Loucy (cell line): Measurements from ENCODE around the gene SHISAL1.

Experiments used
- H2AFZ ChIP-seq: fragments of 200-600 bp; sonication (generic); 2 replicates; pipeline ENCODE4 v1.6.0; 2016; ENCODE audit warnings: antibody characterized with exemption, mild to moderate bottlenecking, low read length, moderate library complexity
- H3F3A ChIP-seq: fragments of 200-600 bp; 2 replicates; pipeline ENCODE4 v1.6.0; 2016; ENCODE audit warnings: antibody characterized with exemption, low read depth, mild to moderate bottlenecking
- H3K27me3 ChIP-seq: fragments of 200-600 bp; sonication (generic); 2 replicates; pipeline ENCODE4 v1.6.1; 2014; ENCODE audit warnings: low read length, mild to moderate bottlenecking; ENCODE audit not compliant: insufficient read depth, poor library complexity, severe bottlenecking
- H3K36me3 ChIP-seq: fragments of 200-600 bp; sonication (generic); 2 replicates; pipeline ENCODE4 v1.6.1; 2016; ENCODE audit warnings: low read length; ENCODE audit not compliant: insufficient read depth
- H3K4me1 ChIP-seq: fragments of 200-600 bp; sonication (generic); 2 replicates; pipeline ENCODE4 v1.5.1; 2014; ENCODE audit warnings: low read length, mild to moderate bottlenecking; ENCODE audit not compliant: insufficient read depth, poor library complexity, severe bottlenecking
- H3K4me2 ChIP-seq: fragments of 200-600 bp; sonication (generic); 2 replicates; pipeline ENCODE4 v1.6.0; 2014; ENCODE audit warnings: antibody characterized with exemption, low read length, low read depth, mild to moderate bottlenecking; ENCODE audit not compliant: poor library complexity, severe bottlenecking
- H3K4me3 ChIP-seq: fragments of 200-600 bp; sonication (generic); 2 replicates; pipeline ENCODE4 v1.5.1; 2014; ENCODE audit warnings: low read length, mild to moderate bottlenecking, mixed read lengths; ENCODE audit not compliant: poor library complexity, severe bottlenecking
- H3K79me2 ChIP-seq: fragments of 200-600 bp; sonication (generic); 2 replicates; pipeline ENCODE4 v1.6.1; 2014; ENCODE audit warnings: low read length; ENCODE audit not compliant: insufficient read depth
- H3K9ac ChIP-seq: fragments of 200-600 bp; sonication (generic); 2 replicates; pipeline ENCODE4 v1.6.0; 2014; ENCODE audit warnings: mild to moderate bottlenecking, low read depth, low read length, moderate library complexity; ENCODE audit not compliant: poor library complexity, severe bottlenecking
- H3K9me2 ChIP-seq: fragments of 200-600 bp; sonication (generic); replicated peaks from 2 replicates; pipeline ENCODE4 v1.6.1; 2016; ENCODE audit warnings: low read depth, low read length, mixed read lengths
- H3K9me3 ChIP-seq: fragments of 200-600 bp; sonication (generic); 2 replicates; pipeline ENCODE4 v1.6.1; 2014; ENCODE audit warnings: mild to moderate bottlenecking, antibody characterized with exemption, low read length, low read depth; ENCODE audit not compliant: insufficient read depth
- H4K20me1 ChIP-seq: fragments of 200-600 bp; sonication (generic); 2 replicates; pipeline ENCODE4 v1.6.0; 2014; ENCODE audit warnings: antibody characterized with exemption, low read length, mild to moderate bottlenecking; ENCODE audit not compliant: insufficient read depth, poor library complexity, severe bottlenecking
- EZH2phosphoT487 ChIP-seq: fragments of 200-600 bp; IDR thresholded peaks from 2 replicates; pipeline ENCODE4 v1.6.1; 2018; ENCODE audit warnings: antibody characterized with exemption, mild to moderate bottlenecking, moderate library complexity, borderline replicate concordance
- TF ChIP-seq, protein P1 (sequence below): fragments of 200-600 bp; sonication (generic); conservative IDR thresholded peaks from 2 replicates; pipeline ENCODE4 v1.5.1; 2014; ENCODE audit warnings: mild to moderate bottlenecking, antibody characterized with exemption, low read length

The SHISAL1 gene

DNA sequence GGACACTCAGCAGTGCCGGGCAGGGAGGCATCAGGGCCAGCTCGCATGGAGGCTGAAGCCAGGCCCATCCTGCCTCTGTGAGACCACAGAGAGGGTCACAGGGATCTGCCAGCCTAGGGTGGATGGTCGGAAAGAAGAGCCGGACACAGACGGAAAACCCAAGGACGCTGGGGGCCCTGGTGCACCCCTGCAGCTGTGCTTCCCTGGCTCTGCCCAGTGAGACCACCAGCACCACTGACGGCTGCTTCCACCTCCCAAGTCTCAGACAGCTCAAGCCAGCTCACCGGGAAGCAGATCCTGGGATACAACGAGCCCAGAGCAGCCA lies 42.2 kb downstream of the SHISAL1 start:
- no peaks in the 10 kb centered on the region for H3K27me3 ChIP-seq
- H3K79me2 ChIP-seq, result no peaks in the 10 kb centered on the region
- H3K9ac ChIP-seq, result no peak overlapping the region
- no peaks in the 10 kb centered on the region for H3K9me3 ChIP-seq
- H3K4me1 ChIP-seq, result no peaks in the 10 kb centered on the region
- TF ChIP-seq, protein P1, sequence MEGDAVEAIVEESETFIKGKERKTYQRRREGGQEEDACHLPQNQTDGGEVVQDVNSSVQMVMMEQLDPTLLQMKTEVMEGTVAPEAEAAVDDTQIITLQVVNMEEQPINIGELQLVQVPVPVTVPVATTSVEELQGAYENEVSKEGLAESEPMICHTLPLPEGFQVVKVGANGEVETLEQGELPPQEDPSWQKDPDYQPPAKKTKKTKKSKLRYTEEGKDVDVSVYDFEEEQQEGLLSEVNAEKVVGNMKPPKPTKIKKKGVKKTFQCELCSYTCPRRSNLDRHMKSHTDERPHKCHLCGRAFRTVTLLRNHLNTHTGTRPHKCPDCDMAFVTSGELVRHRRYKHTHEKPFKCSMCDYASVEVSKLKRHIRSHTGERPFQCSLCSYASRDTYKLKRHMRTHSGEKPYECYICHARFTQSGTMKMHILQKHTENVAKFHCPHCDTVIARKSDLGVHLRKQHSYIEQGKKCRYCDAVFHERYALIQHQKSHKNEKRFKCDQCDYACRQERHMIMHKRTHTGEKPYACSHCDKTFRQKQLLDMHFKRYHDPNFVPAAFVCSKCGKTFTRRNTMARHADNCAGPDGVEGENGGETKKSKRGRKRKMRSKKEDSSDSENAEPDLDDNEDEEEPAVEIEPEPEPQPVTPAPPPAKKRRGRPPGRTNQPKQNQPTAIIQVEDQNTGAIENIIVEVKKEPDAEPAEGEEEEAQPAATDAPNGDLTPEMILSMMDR, result no peak
- TF ChIP-seq EZH2phosphoT487, result no peak
- H3F3A ChIP-seq, result no peaks in the 10 kb centered on the region
- H3K36me3 ChIP-seq, result no peaks in the 10 kb centered on the region
- H3K9me2 ChIP-seq, result no peaks in the 10 kb centered on the region
- H3K4me3 ChIP-seq, result no peak overlapping the region
- H4K20me1 ChIP-seq, result no peaks in the 10 kb centered on the region
- H2AFZ ChIP-seq, result no peak overlapping the region
- H3K4me2 ChIP-seq, result no peak overlapping the region

DNA sequence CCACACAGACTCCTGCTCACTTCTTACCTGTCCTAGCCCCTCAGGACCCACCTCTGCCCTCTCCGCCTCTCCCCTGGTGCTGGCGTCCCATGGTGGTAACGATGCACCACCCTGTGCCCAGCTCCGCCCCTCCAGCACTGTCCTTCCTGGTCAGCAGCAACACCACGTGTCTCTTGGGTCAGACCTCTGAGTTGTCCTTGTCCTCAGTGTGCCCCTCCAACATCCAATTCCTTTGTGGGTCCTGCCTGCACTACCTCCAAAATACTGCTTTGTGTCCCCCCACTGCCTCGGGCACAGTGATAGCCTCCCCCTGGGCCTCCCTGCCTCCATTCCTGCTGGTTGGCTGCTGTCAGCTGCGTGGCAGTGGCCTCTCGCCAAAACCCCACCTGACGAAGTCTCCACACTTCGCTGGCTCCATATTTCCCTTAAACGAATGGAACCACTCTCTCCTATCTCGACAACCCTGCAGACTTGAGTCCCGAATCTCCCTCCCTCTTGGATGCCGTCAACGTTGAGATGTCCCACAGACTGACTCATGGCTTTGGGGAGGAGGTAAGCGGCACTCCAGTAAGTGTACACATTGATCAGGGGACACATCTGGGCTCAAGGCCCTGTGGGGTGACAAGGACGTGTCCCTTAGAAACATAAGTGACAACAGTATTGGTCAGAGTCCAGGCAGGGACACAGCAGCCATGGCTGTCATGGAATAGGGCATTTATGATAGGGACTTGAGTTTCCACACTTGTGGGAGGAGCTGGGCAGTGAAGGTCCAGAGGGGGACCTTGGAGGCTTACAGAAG lies 42.8 kb downstream of the SHISAL1 start:
- Histone ChIP-seq H3K9me2 (no peaks in the 10 kb centered on the region), H3K9me3 (no peaks in the 10 kb centered on the region), H3K79me2 (no peaks in the 10 kb centered on the region), H2AFZ (no peak overlapping the region), H4K20me1 (no peaks in the 10 kb centered on the region), H3K4me1 (no peaks in the 10 kb centered on the region), H3K4me2 (no peak overlapping the region), H3K9ac (no peak overlapping the region), H3K27me3 (no peaks in the 10 kb centered on the region), H3F3A (no peaks in the 10 kb centered on the region), H3K4me3 (no peak overlapping the region), H3K36me3 (no peaks in the 10 kb centered on the region)
- no peak for TF ChIP-seq EZH2phosphoT487
- TF ChIP-seq, protein P1, result no peak

DNA sequence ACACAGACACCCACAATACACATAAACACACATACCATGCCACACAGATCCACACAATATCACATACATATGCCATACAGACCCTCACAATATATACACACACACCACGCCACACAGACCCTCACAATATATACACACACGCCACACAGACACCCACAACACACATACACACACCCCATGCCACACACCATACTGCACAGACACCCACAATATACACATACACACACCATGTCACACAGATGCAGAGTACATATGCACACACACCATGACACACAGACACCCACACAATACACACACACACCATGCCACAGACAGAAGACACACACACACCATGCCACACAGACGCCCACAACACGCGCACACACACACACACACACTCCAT lies 43.6 kb downstream of the SHISAL1 start:
- Histone ChIP-seq H3K4me3 (no peak overlapping the region), H3K9me3 (no peaks in the 10 kb centered on the region), H3K27me3 (no peaks in the 10 kb centered on the region), H3K4me2 (no peak overlapping the region), H3F3A (no peaks in the 10 kb centered on the region), H4K20me1 (no peaks in the 10 kb centered on the region), H2AFZ (no peak overlapping the region), H3K79me2 (no peaks in the 10 kb centered on the region), H3K4me1 (no peaks in the 10 kb centered on the region), H3K9me2 (no peaks in the 10 kb centered on the region), H3K9ac (no peak overlapping the region), H3K36me3 (no peaks in the 10 kb centered on the region)
- no peak for TF ChIP-seq EZH2phosphoT487
- TF ChIP-seq, protein P1, result no peak
